Thyroid gland (tissue), 4 donors: ENCODE data around the gene SUGCT.
"Not testable (repeated sequence)": the region's sequence is repeated elsewhere in the genome, so short reads cannot be mapped to it uniquely, and the experiment has no call there.

Experiments used
- CTCF ChIP-seq, 6 experiments: fragments of 200-600 bp in 3 of 6; fragments of 450-650 bp in 3 of 6; sonication (generic) in 3 of 6; IDR thresholded peaks; one replicate each; pipeline ENCODE4 v1.5.1; 2016 to 2019; ENCODE audit warnings: antibody characterized with exemption in 6 of 6, mild to moderate bottlenecking in 2 of 6, inconsistent platforms in 1 of 6, moderate library complexity in 1 of 6
- POLR2A ChIP-seq, 2 donors: fragments of 450-650 bp; IDR thresholded peaks; one replicate each; pipeline ENCODE4 v1.6.1; 2017; ENCODE audit warnings: antibody characterized with exemption in 2 of 2, mild to moderate bottlenecking in 2 of 2, moderate library complexity in 1 of 2

- not testable (repeated sequence) for TF ChIP-seq POLR2A, CTCF (IDR thresholded peaks at IDR 0.05)
These were observed 12.5 kb upstream of the SUGCT start for GRCh38 chr7:40122100-40122939.
